CD4-positive, alpha-beta T cell (primary cell): Measurements from ENCODE around the gene SLC66A3. TPM values are rescaled to one million over a fixed set of nuclear protein-coding genes. Genes with fewer than 3 reads are reported as not detected.

Experiments used
- ATAC-seq: fragments of 200-7000 bp; cut with Tn5 transposase; one replicate; pipeline ENCODE4 v1.10.0; 2022; ENCODE audit warnings: mild to moderate bottlenecking; ENCODE audit not compliant: poor library complexity
- CTCF ChIA-PET: fragments of 350-600 bp; sonication (Branson Sonifier 250); formaldehyde crosslinking; loops from one replicate; lab custom pipeline; 2021; ENCODE audit warnings: antibody characterized with exemption, inconsistent platforms; lab: Charles Lee
- POLR2A ChIA-PET: fragments of 350-600 bp; sonication (Branson Sonifier 250); formaldehyde crosslinking; loops from one replicate; lab custom pipeline; 2021; ENCODE audit warnings: antibody characterized with exemption, inconsistent platforms; lab: Charles Lee
- DNase-seq, 14 experiments: peaks; one replicate each; pipeline ENCODE4 v3.0.0-alpha.2; 2013 to 2020; ENCODE audit warnings: mixed read lengths in 2 of 14
- H3K27ac ChIP-seq, 2 donors: one replicate each; pipeline versions ENCODE4 v1.5.1 to v1.7.0; 2013; ENCODE audit warnings: low read length in 2 of 2, low read depth in 1 of 2, mild to moderate bottlenecking in 1 of 2
- H3K27me3 ChIP-seq, 2 experiments: 1 replicate in 1 of 2; 2 replicates in 1 of 2; pipeline versions ENCODE4 v1.6.1 to v1.7.0; 2013; ENCODE audit warnings: low read length in 2 of 2, control low read depth in 1 of 2, mild to moderate bottlenecking in 1 of 2, moderate library complexity in 1 of 2; ENCODE audit not compliant: insufficient read depth in 2 of 2, control insufficient read depth in 1 of 2
- H3K36me3 ChIP-seq: one replicate; pipeline ENCODE4 v1.6.1; 2013; ENCODE audit warnings: low read length, control low read depth; ENCODE audit not compliant: insufficient read depth
- H3K4me1 ChIP-seq: one replicate; pipeline ENCODE4 v1.6.1; 2013; ENCODE audit warnings: low read length, control low read depth; ENCODE audit not compliant: insufficient read depth
- H3K4me3 ChIP-seq: one replicate; pipeline ENCODE4 v1.5.1; 2013; ENCODE audit warnings: mild to moderate bottlenecking, low read length, moderate library complexity
- H3K9me3 ChIP-seq, 2 experiments: 1 replicate in 1 of 2; 2 replicates in 1 of 2; pipeline versions ENCODE4 v1.6.1 to v1.7.0; 2013; ENCODE audit warnings: low read length in 2 of 2, mild to moderate bottlenecking in 2 of 2, control low read depth in 1 of 2, moderate library complexity in 1 of 2; ENCODE audit not compliant: control insufficient read depth in 1 of 2, insufficient read depth in 1 of 2
- H3K27ac Mint-ChIP-seq: one replicate; pipeline ENCODE4 v1.8.0; 2020; ENCODE audit warnings: mixed read lengths
- H3K27me3 Mint-ChIP-seq: one replicate; pipeline ENCODE4 v1.8.0; 2021; ENCODE audit warnings: mixed read lengths
- H3K36me3 Mint-ChIP-seq: one replicate; pipeline ENCODE4 v1.8.0; 2021; ENCODE audit warnings: low read depth, mixed read lengths
- H3K4me1 Mint-ChIP-seq: one replicate; pipeline ENCODE4 v1.8.0; 2021; ENCODE audit warnings: low read depth, mixed read lengths
- H3K4me3 Mint-ChIP-seq: one replicate; pipeline ENCODE4 v1.8.0; 2020; ENCODE audit warnings: mild to moderate bottlenecking, mixed read lengths
- H3K9me3 Mint-ChIP-seq: one replicate; pipeline ENCODE4 v1.8.0; 2020; ENCODE audit warnings: mixed read lengths
- intact Hi-C, 2 experiments: fragments of 100-400 bp; cut with DNase I in 1 of 2; cut with micrococcal nuclease in 1 of 2; formaldehyde crosslinking; loops; one replicate each; pipeline versions ENCODE4 v1.15.1 to v1.9.0; 2023 to 2025; cut with DNase I, micrococcal nuclease
- total RNA-seq, 174 experiments: library from RNA in 2 of 174; stranded (reverse) in 2 of 174; gene quantifications; one replicate each; pipeline ENCODE4 v1.2.3 and lab custom pipeline; 2021 to 2026
- TF ChIP-seq, protein P1 (sequence below): fragments of 200-600 bp; IDR thresholded peaks from one replicate; pipeline ENCODE4 v1.8.0; 2022; ENCODE audit warnings: antibody characterized with exemption, mild to moderate bottlenecking

Gene SLC66A3
- total RNA-seq, 2 experiments from 2014 or later: 6.9 to 7.3 TPM

- Mint-ChIP-seq H3K36me3 (no peaks in the 10 kb centered on the region), H3K27ac (no peak overlapping the region), H3K4me3 (no peak overlapping the region), H3K27me3 (no peaks in the 10 kb centered on the region), H3K4me1 (peaks cover 19% of the 10 kb centered on the region), H3K9me3 (no peaks in the 10 kb centered on the region)
- Histone ChIP-seq H3K27me3 (no peaks in the 10 kb centered on the region), H3K4me3 (no peak overlapping the region), H3K9me3 (no peaks in the 10 kb centered on the region), H3K36me3 (no peaks in the 10 kb centered on the region), H3K4me1 (peaks cover 16% of the 10 kb centered on the region), H3K27ac (no peak overlapping the region)
- DNase-seq (peak; percentile 36 to 79 (median 56)), ATAC-seq (peak; percentile 89)
- POLR2A ChIA-PET: interaction anchor here (0.9 kb wide), 1 partner anchor 32 kb away, joined by 3 read pairs; no protein-coding TSS in a partner anchor
- TF ChIP-seq, protein P1, sequence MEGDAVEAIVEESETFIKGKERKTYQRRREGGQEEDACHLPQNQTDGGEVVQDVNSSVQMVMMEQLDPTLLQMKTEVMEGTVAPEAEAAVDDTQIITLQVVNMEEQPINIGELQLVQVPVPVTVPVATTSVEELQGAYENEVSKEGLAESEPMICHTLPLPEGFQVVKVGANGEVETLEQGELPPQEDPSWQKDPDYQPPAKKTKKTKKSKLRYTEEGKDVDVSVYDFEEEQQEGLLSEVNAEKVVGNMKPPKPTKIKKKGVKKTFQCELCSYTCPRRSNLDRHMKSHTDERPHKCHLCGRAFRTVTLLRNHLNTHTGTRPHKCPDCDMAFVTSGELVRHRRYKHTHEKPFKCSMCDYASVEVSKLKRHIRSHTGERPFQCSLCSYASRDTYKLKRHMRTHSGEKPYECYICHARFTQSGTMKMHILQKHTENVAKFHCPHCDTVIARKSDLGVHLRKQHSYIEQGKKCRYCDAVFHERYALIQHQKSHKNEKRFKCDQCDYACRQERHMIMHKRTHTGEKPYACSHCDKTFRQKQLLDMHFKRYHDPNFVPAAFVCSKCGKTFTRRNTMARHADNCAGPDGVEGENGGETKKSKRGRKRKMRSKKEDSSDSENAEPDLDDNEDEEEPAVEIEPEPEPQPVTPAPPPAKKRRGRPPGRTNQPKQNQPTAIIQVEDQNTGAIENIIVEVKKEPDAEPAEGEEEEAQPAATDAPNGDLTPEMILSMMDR: peak; percentile 30
- CTCF ChIA-PET: interaction anchor here (0.6 to 2.8 kb wide), 3 partner anchors 9 to 292 kb away, joined by 3 to 21 read pairs (median 9); a partner anchor contains a TSS
- intact Hi-C loops: loop anchor here (1.0 kb wide), 2 partner anchors 289 to 292 kb away; no protein-coding TSS in a partner anchor
Measured at GRCh38 chr2:11123856-11124759, 31.2 kb upstream of the SLC66A3 start.

- Mint-ChIP-seq H3K36me3 (no peaks in the 10 kb centered on the region), H3K4me1 (peaks cover 23% of the 10 kb centered on the region), H3K4me3 (no peak overlapping the region), H3K9me3 (no peaks in the 10 kb centered on the region), H3K27me3 (no peaks in the 10 kb centered on the region), H3K27ac (no peak overlapping the region)
- ChIA-PET POLR2A (no interaction called here), CTCF (interaction anchor here (0.6 to 2.8 kb wide), 3 partner anchors 8 to 292 kb away, joined by 3 to 21 read pairs (median 9); a partner anchor contains a TSS)
- no peak for DNase-seq
- Histone ChIP-seq H3K36me3 (no peaks in the 10 kb centered on the region), H3K27ac (no peak overlapping the region), H3K4me3 (no peak overlapping the region), H3K27me3 (no peaks in the 10 kb centered on the region), H3K4me1 (peaks cover 22% of the 10 kb centered on the region), H3K9me3 (no peaks in the 10 kb centered on the region)
- TF ChIP-seq, protein P1: no peak
- intact Hi-C loops: loop anchor here (1.0 to 5.0 kb wide), 3 partner anchors 289 to 312 kb away; partner anchors contain the start of gene PDIA6 (in 1 of the 2)
- no peak for ATAC-seq
Measured at GRCh38 chr2:11124760-11125068, 30.6 kb upstream of the SLC66A3 start.

GRCh38 chr2:11127761-11128160 is 27.5 kb upstream of the SLC66A3 start:
- no peak overlapping the region for H3K4me3 Mint-ChIP-seq
- POLR2A ChIA-PET: no interaction called here
- Histone ChIP-seq H3K36me3 (no peaks in the 10 kb centered on the region), H3K4me3 (no peak overlapping the region), H3K4me1 (peaks cover 52% of the 10 kb centered on the region), H3K27me3 (no peaks in the 10 kb centered on the region), H3K9me3 (no peaks in the 10 kb centered on the region), H3K27ac (no peak overlapping the region)
- no peaks in the 10 kb centered on the region for H3K36me3 Mint-ChIP-seq
- DNase-seq (no peak), ATAC-seq (no peak)
- CTCF ChIA-PET: no interaction called here
- peaks cover 48% of the 10 kb centered on the region for H3K4me1 Mint-ChIP-seq
- no peak overlapping the region for H3K27ac Mint-ChIP-seq
- H3K9me3 Mint-ChIP-seq: no peaks in the 10 kb centered on the region
- TF ChIP-seq, protein P1: no peak
- H3K27me3 Mint-ChIP-seq: no peaks in the 10 kb centered on the region
- intact Hi-C loops: loop anchor here in 1 of 2 experiments (5.0 kb wide), 1 partner anchor 315 kb away; the partner anchor contains the start of gene PDIA6
